Right ventricle myocardium inferior (tissue), 1 donor: ENCODE data around the gene AADAC. TPM values are rescaled to one million over a fixed set of nuclear protein-coding genes. Genes with fewer than 3 reads are reported as not detected.
"Not testable (repeated sequence)": the region's sequence is repeated elsewhere in the genome, so short reads cannot be mapped to it uniquely, and the experiment has no call there.

Source experiments
- ATAC-seq: fragments of 200-7000 bp; cut with Tn5 transposase; one replicate; pipeline ENCODE4 v1.9.1; 2020; ENCODE audit warnings: mild to moderate bottlenecking, moderate library complexity
- DNase-seq: peaks from one replicate; pipeline ENCODE4 v3.0.0; 2021; ENCODE audit errors: missing footprints
- intact Hi-C: fragments of 100-400 bp; cut with DNase I; formaldehyde crosslinking; loops from one replicate; pipeline ENCODE4 v1.11.0; 2022
- total RNA-seq: library from RNA; stranded (reverse); fragmentation: NEBNext Ultra II Directional; extraction: Animal tissue kit (Norgen Biotek cat#: 25700); gene quantifications from one replicate; pipeline ENCODE4 v1.2.1, GENCODE V29; 2021
- donor health status: DM: no; HTN: yes; CAD: no; lungs with severe emphysema.

AADAC gene
- total RNA-seq, 1 donor from 2014 or later = not detected

GRCh38 chr3:151843275-151843674 is 29.4 kb downstream of the AADAC start:
- DNase-seq (no peak), ATAC-seq (no peak)
- intact Hi-C loops = no loop called here

- ATAC-seq (no peak), DNase-seq (no peak)
- intact Hi-C loops = no loop called here
Measured at GRCh38 chr3:151845306-151845905, 31.5 kb downstream of the AADAC start.

GRCh38 chr3:151850065-151850464 is 36.1 kb downstream of the AADAC start:
- ATAC-seq, DNase-seq, intact Hi-C loops: not testable (repeated sequence)

- DNase-seq (no peak), ATAC-seq (no peak)
- intact Hi-C loops = no loop called here
Measured at GRCh38 chr3:151852074-151852811, 38.3 kb downstream of the AADAC start.

- ATAC-seq (no peak), DNase-seq (no peak)
- intact Hi-C loops = no loop called here
Measured at GRCh38 chr3:151856118-151856517, 42.2 kb downstream of the AADAC start.

GRCh38 chr3:151856641-151857040 is 42.7 kb downstream of the AADAC start:
- intact Hi-C loops = no loop called here
- DNase-seq (no peak), ATAC-seq (no peak)

GRCh38 chr3:151859233-151859673 is 45.3 kb downstream of the AADAC start:
- intact Hi-C loops = no loop called here
- no peak for DNase-seq
- no peak for ATAC-seq

GRCh38 chr3:151859905-151860304 is 46.0 kb downstream of the AADAC start:
- DNase-seq (no peak), ATAC-seq (no peak)
- intact Hi-C loops = no loop called here

GRCh38 chr3:151863611-151864010 is 49.7 kb downstream of the AADAC start:
- intact Hi-C loops = no loop called here
- no peak for ATAC-seq
- DNase-seq = no peak

GRCh38 chr3:151864423-151865101 is 50.6 kb downstream of the AADAC start:
- intact Hi-C loops = no loop called here
- ATAC-seq (no peak), DNase-seq (no peak)

- DNase-seq (no peak), ATAC-seq (no peak)
- intact Hi-C loops = no loop called here
Measured at GRCh38 chr3:151866711-151867410, 52.9 kb downstream of the AADAC start.

- DNase-seq = no peak
- intact Hi-C loops = no loop called here
- ATAC-seq = no peak
Measured at GRCh38 chr3:151867666-151868065, 53.8 kb downstream of the AADAC start.

GRCh38 chr3:151869181-151869580 is 55.3 kb downstream of the AADAC start:
- intact Hi-C loops = no loop called here
- ATAC-seq = no peak
- DNase-seq = no peak

GRCh38 chr3:151871639-151872468 is 57.9 kb downstream of the AADAC start:
- intact Hi-C loops = no loop called here
- peak; percentile 77 for ATAC-seq
- DNase-seq = no peak

- ATAC-seq (no peak), DNase-seq (no peak)
- intact Hi-C loops = no loop called here
Measured at GRCh38 chr3:151873398-151873797, 59.5 kb downstream of the AADAC start, which contains the start of gene SUCNR1. Gene SUCNR1 (plus strand): TSS chr3:151873643. CDS start chr3:151879893, 6,250 bp downstream.

GRCh38 chr3:151874079-151874478 is 60.2 kb downstream of the AADAC start:
- DNase-seq, ATAC-seq, intact Hi-C loops: not testable (repeated sequence)

GRCh38 chr3:151875759-151876158 is 61.8 kb downstream of the AADAC start:
- intact Hi-C loops = no loop called here
- no peak for DNase-seq
- no peak for ATAC-seq

- intact Hi-C loops = no loop called here
- no peak for ATAC-seq
- no peak for DNase-seq
Measured at GRCh38 chr3:151877269-151877668, 63.4 kb downstream of the AADAC start.
